KBM-7 (cell line): ENCODE data around the gene VDAC1.
A peak's percentile ranks its signal among the peaks of the same experiment; 100 is the strongest.

Source experiments
- DNase-seq: peaks from one replicate; pipeline ENCODE4 v3.0.0-alpha.2; 2015
- in situ Hi-C: fragments of 300-500 bp; cut with MboI; formaldehyde crosslinking; loops from 2 replicates; pipeline ENCODE4 v1.14.3; 2020; ENCODE audit warnings: low sequenced_read_pairs, low pct_unique_long_range_greater_than_20kb, mixed read lengths

The VDAC1 gene

DNA sequence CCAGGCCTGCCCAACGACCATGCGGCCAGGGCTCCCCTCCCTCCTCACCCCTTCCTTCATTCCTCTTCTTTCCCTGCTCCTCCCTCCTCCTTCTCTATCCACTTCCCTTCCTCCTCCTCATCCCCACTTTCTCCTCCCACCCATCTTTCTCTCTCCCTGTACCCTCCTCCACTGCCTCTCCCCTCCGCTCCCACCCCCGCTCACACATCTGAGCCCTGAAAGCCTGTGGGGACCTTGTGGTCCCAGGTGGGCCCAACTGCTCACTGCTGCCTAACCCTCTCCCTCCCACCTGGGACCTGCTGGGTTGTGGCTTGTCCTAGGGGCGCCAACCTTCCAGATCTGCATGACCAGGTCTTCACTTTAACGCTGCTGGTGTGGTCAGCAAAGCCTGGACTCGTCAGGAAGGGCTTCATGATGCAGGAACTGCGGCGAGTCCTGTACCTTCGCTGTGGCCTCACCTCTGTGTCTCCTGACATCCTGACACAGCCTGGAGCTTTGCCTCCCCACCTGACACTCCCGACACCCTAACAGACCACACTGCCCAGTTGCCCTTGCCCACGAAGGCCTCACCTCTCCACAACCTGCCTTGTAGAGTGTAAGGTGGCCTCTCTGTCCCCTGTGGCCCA is 71.0 kb downstream of the VDAC1 start:
- DNase-seq = no peak
- in situ Hi-C loops = no loop called here

GRCh38 chr5:133933169-133933509 is 71.6 kb downstream of the VDAC1 start:
- in situ Hi-C loops = no loop called here
- DNase-seq = no peak

- DNase-seq = peak; percentile 94
- in situ Hi-C loops = no loop called here
Measured at GRCh38 chr5:133932441-133933168, 72.2 kb downstream of the VDAC1 start.

- in situ Hi-C loops = no loop called here
- no peak for DNase-seq
Measured at GRCh38 chr5:133931546-133931945, 73.2 kb downstream of the VDAC1 start.

DNA sequence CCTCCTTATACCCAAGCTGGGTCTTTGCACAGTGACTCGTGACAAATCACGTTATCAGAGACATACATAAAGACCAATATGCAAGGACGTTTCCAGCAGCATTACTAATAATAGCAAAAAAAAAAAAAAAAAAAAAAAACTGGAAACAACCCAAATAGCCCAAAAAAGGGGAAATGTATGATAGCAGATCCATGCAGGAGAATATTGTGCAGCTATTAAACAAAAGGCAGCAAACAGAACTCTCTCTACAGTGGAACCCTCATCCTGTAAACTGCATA is 74.0 kb downstream of the VDAC1 start:
- in situ Hi-C loops = no loop called here
- DNase-seq = peak; percentile 50

- DNase-seq = peak; percentile 58
- in situ Hi-C loops = no loop called here
Measured at GRCh38 chr5:133930061-133930812, 74.5 kb downstream of the VDAC1 start.

GRCh38 chr5:133928587-133929393 is 76.0 kb downstream of the VDAC1 start:
- DNase-seq = peak; percentile 41
- in situ Hi-C loops = no loop called here

- DNase-seq = no peak
- in situ Hi-C loops = no loop called here
Measured at GRCh38 chr5:133927300-133928180, 77.2 kb downstream of the VDAC1 start.

DNA sequence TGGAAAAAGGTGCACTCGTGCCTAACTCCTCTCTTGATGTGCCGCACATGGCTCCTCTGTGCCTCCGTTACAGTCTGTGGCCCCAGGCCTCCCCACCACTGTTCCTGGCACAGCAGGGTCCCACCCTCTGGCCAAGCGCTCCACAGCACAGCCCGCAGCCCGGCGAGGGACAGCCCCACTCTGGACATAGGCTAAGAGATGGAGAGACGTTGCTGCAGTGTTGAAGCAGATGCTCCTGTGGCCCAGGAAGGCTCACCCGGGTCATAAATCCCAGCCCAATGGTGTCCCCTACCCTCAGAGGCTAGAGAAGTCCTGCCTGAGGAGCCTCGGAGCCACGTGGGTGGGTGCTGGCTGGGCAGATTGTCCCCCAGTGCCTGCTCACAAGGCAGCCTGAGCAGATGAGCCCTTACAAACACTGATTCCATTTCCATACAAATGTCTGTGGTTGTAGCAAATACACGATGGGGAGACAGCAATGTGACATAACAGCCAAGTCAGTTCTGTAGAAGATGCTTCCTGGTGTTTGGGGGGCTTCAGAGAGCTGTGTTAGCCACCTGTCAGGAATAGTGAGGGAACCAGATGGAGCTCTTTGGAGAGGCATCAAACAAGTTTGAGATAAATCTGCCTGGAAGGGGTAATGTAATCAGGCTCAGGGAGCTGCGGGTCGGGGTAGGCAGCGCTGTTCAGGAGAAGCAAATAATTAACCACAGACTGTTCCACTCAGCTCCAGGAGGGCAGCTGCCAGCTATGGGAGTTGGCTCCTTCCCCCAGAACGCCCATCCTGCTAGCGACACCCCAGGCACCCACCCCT is 78.1 kb downstream of the VDAC1 start:
- in situ Hi-C loops = no loop called here

GRCh38 chr5:133925866-133926488 is 78.8 kb downstream of the VDAC1 start:
- DNase-seq = peak; percentile 94
- in situ Hi-C loops = no loop called here

More for the DNA sequence above, 78.1 kb downstream of the VDAC1 start:
- no peak for DNase-seq

DNA sequence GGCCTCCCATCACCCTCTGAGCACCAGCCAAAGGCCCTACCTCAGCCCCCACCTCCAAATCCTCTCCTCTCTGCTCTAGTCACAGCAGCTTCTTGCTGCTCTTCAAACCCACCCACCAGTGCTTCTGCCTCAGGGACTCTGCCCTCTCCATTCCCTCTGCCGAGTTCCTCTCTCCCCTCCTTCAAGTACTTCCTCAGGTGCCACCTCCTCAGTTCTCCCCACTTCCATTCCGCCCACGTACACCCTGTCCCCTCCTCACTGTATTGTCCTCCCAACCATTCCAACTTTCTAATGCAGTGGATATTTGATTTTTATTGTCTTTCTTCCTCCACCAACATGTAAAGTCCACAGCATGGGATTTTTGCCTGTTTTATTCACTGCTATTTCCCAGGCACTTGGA is 79.5 kb downstream of the VDAC1 start:
- no peak for DNase-seq
- in situ Hi-C loops = no loop called here

DNA sequence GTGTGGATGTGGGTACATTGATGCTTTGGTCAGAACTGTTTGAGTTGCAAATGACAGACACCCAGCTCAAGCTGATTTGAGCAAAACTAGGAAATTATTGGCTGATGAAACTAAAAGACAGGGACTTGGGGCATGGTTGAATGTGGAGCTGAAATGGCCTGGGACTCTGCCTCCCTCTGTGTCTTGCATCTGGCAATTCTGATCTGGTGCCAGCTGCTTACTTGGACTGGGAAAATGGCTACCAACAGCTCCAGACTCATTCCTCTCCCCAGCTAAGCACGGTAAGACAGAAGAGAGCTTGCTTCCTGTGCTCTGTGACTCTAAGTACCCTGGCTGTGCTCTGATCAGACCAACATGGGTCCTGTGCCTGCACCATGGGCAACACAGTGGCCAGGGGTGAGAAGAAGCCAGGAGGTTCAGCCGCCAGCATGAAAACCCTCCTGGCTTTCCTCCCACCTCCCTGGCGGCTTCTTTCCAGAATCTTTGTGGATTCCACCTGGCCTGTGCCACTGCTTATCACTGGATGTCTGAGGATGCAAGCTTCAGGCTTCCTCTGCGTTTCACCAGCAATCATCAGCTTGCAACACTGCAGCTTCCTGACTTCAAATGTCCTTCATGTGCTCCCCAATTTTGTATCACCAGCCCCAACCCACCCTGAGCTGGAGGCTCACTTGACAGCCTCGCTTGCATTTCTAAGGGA is 80.4 kb downstream of the VDAC1 start:
- DNase-seq = no peak
- in situ Hi-C loops = no loop called here

DNA sequence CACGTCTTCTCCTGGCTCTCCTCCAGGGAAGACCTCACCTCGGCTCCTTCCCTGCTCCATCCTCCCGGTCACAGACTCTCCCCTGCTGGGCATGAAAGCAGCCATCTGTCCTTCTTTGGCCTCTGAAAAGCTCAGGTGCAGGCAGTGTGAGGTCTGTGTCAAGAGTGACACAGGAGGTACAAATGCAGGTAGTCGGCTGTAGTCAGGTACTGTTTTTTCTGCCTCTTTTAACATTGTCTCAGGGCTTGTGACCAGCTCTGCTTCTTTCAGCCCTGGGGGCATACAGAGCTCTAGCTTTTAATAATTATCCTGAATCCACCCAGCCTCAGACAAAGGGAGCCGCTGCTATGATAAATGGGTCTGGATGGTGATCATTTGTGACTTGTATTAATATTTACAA is 82.8 kb downstream of the VDAC1 start:
- no peak for DNase-seq

More for the DNA sequence above, 82.8 kb downstream of the VDAC1 start:
- in situ Hi-C loops = no loop called here
